H1 (cell line): ENCODE measurements around the gene SHROOM3. TPM values are rescaled to one million over a fixed set of nuclear protein-coding genes. Genes with fewer than 3 reads are reported as not detected.

Experiments
- CTCF ChIA-PET: fragments of 300-600 bp; sonication (Branson Sonifier 250); formaldehyde crosslinking; loops from one replicate; lab custom pipeline; 2021; ENCODE audit not compliant: partially characterized antibody; lab: Charles Lee
- POLR2A ChIA-PET: fragments of 300-600 bp; sonication (Branson Sonifier 250); formaldehyde crosslinking; loops from one replicate; lab custom pipeline; 2021; ENCODE audit warnings: inconsistent platforms; ENCODE audit not compliant: partially characterized antibody; lab: Charles Lee
- DNase-seq, 2 experiments: peaks; one replicate each; pipeline versions ENCODE4 v3.0.0 to v3.0.0-alpha.2; 2010 to 2022; ENCODE audit warnings: low spot score in 2 of 2, low read depth in 1 of 2, mixed read lengths in 1 of 2
- FAIRE-seq: peaks from 2 replicates; lab custom pipeline; 2011; peaks lifted over from hg19 to GRCh38; lab: Jason Lieb, UNC
- H2AFZ ChIP-seq: 2 replicates; pipeline ENCODE4 v1.8.1; 2012; ENCODE audit warnings: low read length, inconsistent platforms
- H2AK5ac ChIP-seq: 2 replicates; pipeline ENCODE4 v1.6.1; 2013; ENCODE audit warnings: low read depth, low read length
- H2BK120ac ChIP-seq: replicated peaks from 2 replicates; pipeline ENCODE3; 2013; ENCODE audit warnings: low read depth, low read length, inconsistent platforms
- H2BK12ac ChIP-seq: 2 replicates; pipeline ENCODE4 v1.6.1; 2013; ENCODE audit warnings: low read depth, low read length
- H2BK15ac ChIP-seq: 2 replicates; pipeline ENCODE4 v1.6.1; 2013; ENCODE audit warnings: low read length
- H2BK20ac ChIP-seq: 2 replicates; pipeline ENCODE4 v1.6.1; 2013; ENCODE audit warnings: low read length
- H2BK5ac ChIP-seq: 2 replicates; pipeline ENCODE4 v1.6.1; 2013; ENCODE audit warnings: low read depth, low read length
- H3K14ac ChIP-seq: 2 replicates; pipeline ENCODE4 v1.6.1; 2013; ENCODE audit warnings: inconsistent platforms; ENCODE audit not compliant: insufficient read length
- H3K18ac ChIP-seq: 2 replicates; pipeline ENCODE4 v1.6.1; 2013; ENCODE audit warnings: low read length; ENCODE audit errors: extremely low read depth
- H3K23ac ChIP-seq: 2 replicates; pipeline ENCODE4 v1.6.1; 2013; ENCODE audit warnings: inconsistent platforms; ENCODE audit not compliant: insufficient read length
- H3K23me2 ChIP-seq: 2 replicates; pipeline ENCODE4 v1.6.1; 2013; ENCODE audit warnings: low read depth, low read length
- H3K27ac ChIP-seq: 2 replicates; pipeline ENCODE4 v1.6.1; 2011; ENCODE audit warnings: low read depth, low read length, inconsistent platforms
- H3K27me3 ChIP-seq, 4 experiments: replicated peaks in 1 of 4; 1 replicate in 1 of 4; 2 replicates in 3 of 4; pipeline versions ENCODE4 v1.6.1 to v1.8.1; 2011 to 2013; ENCODE audit warnings: low read length in 3 of 4, mild to moderate bottlenecking in 3 of 4, inconsistent platforms in 2 of 4, mixed read lengths in 2 of 4, moderate library complexity in 1 of 4; ENCODE audit not compliant: control insufficient read depth in 3 of 4, insufficient read depth in 3 of 4; ENCODE audit errors: extremely low read depth in 1 of 4
- H3K36me3 ChIP-seq, 4 experiments: 2 replicates each; pipeline versions ENCODE4 v1.6.1 to v1.8.1; 2011 to 2013; ENCODE audit warnings: mild to moderate bottlenecking in 4 of 4, low read length in 3 of 4, moderate library complexity in 2 of 4, control low read depth in 1 of 4, inconsistent platforms in 1 of 4; ENCODE audit not compliant: insufficient read depth in 4 of 4, control insufficient read depth in 2 of 4
- H3K4ac ChIP-seq: replicated peaks from 2 replicates; pipeline ENCODE3; 2013; ENCODE audit warnings: low read length, low read depth, mixed read lengths, inconsistent platforms; ENCODE audit not compliant: insufficient read length
- H3K4me1 ChIP-seq, 4 experiments: replicated peaks in 1 of 4; 1 replicate in 1 of 4; 2 replicates in 3 of 4; pipeline versions ENCODE4 v1.6.1 to v1.8.1; 2011 to 2013; ENCODE audit warnings: low read length in 3 of 4, inconsistent platforms in 2 of 4, mixed read lengths in 1 of 4; ENCODE audit not compliant: insufficient read depth in 4 of 4, control insufficient read depth in 3 of 4
- H3K4me2 ChIP-seq, 2 experiments: 2 replicates each; pipeline versions ENCODE4 v1.6.1 to v1.8.1; 2011 to 2013; ENCODE audit warnings: low read depth in 2 of 2, low read length in 2 of 2, control low read depth in 1 of 2, inconsistent platforms in 1 of 2, mild to moderate bottlenecking in 1 of 2; ENCODE audit not compliant: insufficient read depth in 1 of 2
- H3K4me3 ChIP-seq, 4 experiments: fragments of 200-600, 300-600 bp in 1 of 4; sonication (generic), shearing (Covaris generic), sonication (Bioruptor Twin) in 1 of 4; 2 replicates each; pipeline versions ENCODE4 v1.5.1 to v1.8.1; 2011 to 2016; ENCODE audit warnings: low read length in 4 of 4, low read depth in 3 of 4, control low read depth in 2 of 4, inconsistent platforms in 2 of 4, mild to moderate bottlenecking in 2 of 4, mixed read lengths in 1 of 4, moderate library complexity in 1 of 4; ENCODE audit not compliant: insufficient read depth in 2 of 4; ENCODE audit errors: extremely low read depth in 1 of 4
- H3K56ac ChIP-seq: replicated peaks from 2 replicates; pipeline ENCODE3; 2013; ENCODE audit warnings: low read depth, mild to moderate bottlenecking, mixed read lengths, low read length, inconsistent platforms; ENCODE audit not compliant: insufficient read length
- H3K79me1 ChIP-seq: 2 replicates; pipeline ENCODE4 v1.6.1; 2013; ENCODE audit warnings: low read depth, low read length, control low read depth
- H3K79me2 ChIP-seq, 2 experiments: 2 replicates each; pipeline versions ENCODE4 v1.6.1 to v1.8.1; 2012 to 2013; ENCODE audit warnings: low read length in 2 of 2, mild to moderate bottlenecking in 2 of 2, inconsistent platforms in 1 of 2; ENCODE audit not compliant: insufficient read depth in 2 of 2, control insufficient read depth in 1 of 2
- H3K9ac ChIP-seq, 4 experiments: replicated peaks in 1 of 4; 1 replicate in 1 of 4; 2 replicates in 3 of 4; pipeline versions ENCODE4 v1.6.1 to v1.8.1; 2011 to 2013; ENCODE audit warnings: low read depth in 3 of 4, low read length in 3 of 4, control low read depth in 2 of 4, mild to moderate bottlenecking in 2 of 4, moderate library complexity in 2 of 4, inconsistent platforms in 1 of 4; ENCODE audit errors: extremely low read depth in 1 of 4
- H3K9me3 ChIP-seq, 2 experiments: 2 replicates each; pipeline versions ENCODE4 v1.6.1 to v1.8.1; 2012 to 2013; ENCODE audit warnings: mild to moderate bottlenecking in 2 of 2, moderate library complexity in 2 of 2, control low read depth in 1 of 2, inconsistent platforms in 1 of 2, low read depth in 1 of 2, low read length in 1 of 2, mixed read lengths in 1 of 2; ENCODE audit not compliant: insufficient read depth in 2 of 2
- H4K20me1 ChIP-seq, 2 experiments: replicated peaks in 1 of 2; 2 replicates each; pipeline versions ENCODE3 to v1.8.1; 2011 to 2013; ENCODE audit warnings: inconsistent platforms in 2 of 2, low read length in 2 of 2, mild to moderate bottlenecking in 1 of 2; ENCODE audit not compliant: insufficient read depth in 2 of 2, control insufficient read depth in 1 of 2
- H4K5ac ChIP-seq: 2 replicates; pipeline ENCODE4 v1.6.1; 2013; ENCODE audit warnings: low read length, low read depth, mixed read lengths, inconsistent platforms; ENCODE audit not compliant: insufficient read length
- H4K8ac ChIP-seq: 2 replicates; pipeline ENCODE4 v1.8.0; 2013; ENCODE audit warnings: mild to moderate bottlenecking, moderate library complexity, low read length, inconsistent platforms; ENCODE audit not compliant: insufficient read depth; ENCODE audit errors: extremely low read depth
- H4K91ac ChIP-seq: replicated peaks from 2 replicates; pipeline ENCODE3; 2013; ENCODE audit warnings: low read length, mixed read lengths, inconsistent platforms; ENCODE audit not compliant: insufficient read length
- ASH2L ChIP-seq: fragments of 200-600, 300-600 bp; sonication (generic); IDR thresholded peaks from one replicate; pipeline ENCODE4 v1.7.1; 2017; ENCODE audit warnings: low read length
- BACH1 ChIP-seq: IDR thresholded peaks from 2 replicates; pipeline ENCODE4 v1.6.1; 2012; ENCODE audit warnings: low read length, improper control_type of control experiment
- CREB1 ChIP-seq: IDR thresholded peaks from 2 replicates; pipeline ENCODE4 v1.6.1; 2012; ENCODE audit warnings: inconsistent platforms
- CTBP2 ChIP-seq: IDR thresholded peaks from 2 replicates; pipeline ENCODE4 v1.7.0; 2011; ENCODE audit warnings: borderline replicate concordance, mild to moderate bottlenecking, moderate library complexity, mixed read lengths, low read length; ENCODE audit not compliant: insufficient read depth, insufficient read length
- KDM5A ChIP-seq: fragments of 200-600 bp; IDR thresholded peaks from 2 replicates; pipeline ENCODE4 v1.7.1; 2012; ENCODE audit warnings: mild to moderate bottlenecking, low read length, inconsistent platforms, mixed read lengths
- MAFK ChIP-seq: IDR thresholded peaks from 2 replicates; pipeline ENCODE4 v1.6.1; 2012; ENCODE audit warnings: low read depth, mild to moderate bottlenecking, improper control_type of control experiment, low read length
- NANOG ChIP-seq: IDR thresholded peaks from 2 replicates; pipeline ENCODE4 v1.6.1; 2011; ENCODE audit warnings: low read length, low read depth, mild to moderate bottlenecking, inconsistent platforms; ENCODE audit not compliant: insufficient read depth, poor library complexity, severe bottlenecking
- POLR2A ChIP-seq, 2 experiments: IDR thresholded peaks; 1 replicate in 1 of 2; 2 replicates in 1 of 2; pipeline ENCODE4 v1.6.1; 2011; ENCODE audit warnings: low read depth in 2 of 2, low read length in 2 of 2, mild to moderate bottlenecking in 2 of 2; ENCODE audit errors: control extremely low read depth in 1 of 2
- POLR2AphosphoS5 ChIP-seq: IDR thresholded peaks from 2 replicates; pipeline ENCODE4 v1.6.1; 2011; ENCODE audit warnings: low read depth, low read length
- POU5F1 ChIP-seq: IDR thresholded peaks from 2 replicates; pipeline ENCODE4 v1.6.1; 2011; ENCODE audit warnings: low read depth, mild to moderate bottlenecking, low read length, moderate library complexity
- SIRT6 ChIP-seq: IDR thresholded peaks from one replicate; pipeline ENCODE4 v1.7.1; 2012; ENCODE audit warnings: low read length, inconsistent platforms
- SP1 ChIP-seq: IDR thresholded peaks from 2 replicates; pipeline ENCODE4 v1.6.1; 2011; ENCODE audit warnings: low read depth, low read length
- TAF7 ChIP-seq: optimal IDR thresholded peaks from 2 replicates; pipeline ENCODE3; 2011; ENCODE audit warnings: low read depth, mild to moderate bottlenecking, inconsistent platforms, low read length, moderate library complexity, borderline replicate concordance
- WGBS, 2 experiments: shearing (Covaris generic) in 1 of 2; methylation state at CpG; one replicate each; pipeline versions ENCODE4 v1.1.6 to v1.1.7; 2013 to 2015; ENCODE audit warnings: low lambda C conversion rate in 2 of 2, mixed read lengths in 2 of 2, inconsistent platforms in 1 of 2, low coverage in 1 of 2, missing lambda C conversion rate in 1 of 2; ENCODE audit not compliant: insufficient replicate concordance in 2 of 2, insufficient coverage in 1 of 2, insufficient read length in 1 of 2; ENCODE audit errors: extremely low coverage in 1 of 2, missing lambda C conversion rate in 1 of 2; 5-methylcytosine and 5-hydroxymethylcytosine counted together
- polyA plus RNA-seq, 7 experiments: library from polyadenylated mRNA; depleted of rRNA in 3 of 7; stranded (reverse) in 5 of 7; unstranded in 2 of 7; fragments of >200 nt in 5 of 7; fragments of 200-250 nt in 2 of 7; gene quantifications; 1 replicate in 5 of 7; 2 replicates in 1 of 7; 4 replicates in 1 of 7; pipeline versions ENCODE4 v1.2.1 to v1.2.3, GENCODE V29; 2011 to 2013; ENCODE audit warnings: missing spikeins in 2 of 7, mixed read lengths in 2 of 7
- total RNA-seq: library from RNA; stranded (reverse); fragmentation: NEBNext Ultra II Directional; extraction: Animal tissue kit (Norgen Biotek cat#: 25700); gene quantifications from 2 replicates; pipeline ENCODE4 v1.2.1, GENCODE V29; 2021
- TF ChIP-seq, protein P1 (sequence below): IDR thresholded peaks from 2 replicates; pipeline ENCODE4 v1.6.1; 2012; ENCODE audit warnings: inconsistent platforms
- TF ChIP-seq, protein P2 (sequence below): IDR thresholded peaks from 2 replicates; pipeline ENCODE4 v1.6.1; 2011; ENCODE audit warnings: low read depth, mild to moderate bottlenecking, low read length; ENCODE audit not compliant: insufficient read depth

Gene SHROOM3
- total and polyA plus RNA-seq, 2 of the 8 experiments (the other 6 are each of a cell fraction or from before 2014, with no cell fraction given), result 15.8 to 34.0 TPM

DNA sequence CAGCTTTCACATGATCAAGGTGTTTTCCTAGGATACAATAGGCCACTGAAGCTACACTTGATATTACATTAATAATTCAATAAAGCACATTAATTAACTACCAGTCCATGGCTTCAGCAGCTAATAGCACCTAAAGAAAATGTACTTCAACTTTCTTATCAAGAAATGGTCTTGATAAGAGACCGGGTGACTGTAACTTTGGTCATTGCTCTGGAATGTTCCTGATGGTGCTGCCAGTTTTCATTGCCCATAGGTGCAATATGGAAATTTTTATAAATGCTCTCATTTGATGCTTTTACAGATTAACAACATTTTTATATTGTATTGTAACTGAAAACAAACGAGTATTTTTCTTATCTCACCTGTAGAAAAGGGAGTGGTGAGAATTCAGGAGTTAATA is 165.4 kb downstream of the SHROOM3 start:
- Histone ChIP-seq H2AK5ac (no peak overlapping the region), H3K56ac (no peak overlapping the region), H4K91ac (no peak overlapping the region), H3K79me2 (no peaks in the 10 kb centered on the region), H3K23ac (no peak overlapping the region), H3K9ac (no peak overlapping the region), H3K4me2 (no peak overlapping the region), H3K9me3 (no peaks in the 10 kb centered on the region), H3K4me3 (no peak overlapping the region), H3K27me3 (no peaks in the 10 kb centered on the region), H4K5ac (no peak overlapping the region), H4K8ac (no peak overlapping the region), H2BK20ac (no peak overlapping the region), H3K79me1 (no peaks in the 10 kb centered on the region), H3K36me3 (no peaks in the 10 kb centered on the region), H3K18ac (no peak overlapping the region), H2BK5ac (no peak overlapping the region), H2BK12ac (no peak overlapping the region), H3K4ac (no peak overlapping the region), H3K14ac (no peak overlapping the region), H3K27ac (no peak overlapping the region), H4K20me1 (no peaks in the 10 kb centered on the region), H2BK15ac (no peak overlapping the region), H2BK120ac (no peak overlapping the region), H3K23me2 (no peaks in the 10 kb centered on the region; the same call in 1 of the 2 replicates), H3K4me1 (peaks cover 0 to 6% (median under 1%) of the 10 kb centered on the region in 4 experiments; a peak in 2 of 7 replicates), H2AFZ (no peak overlapping the region)
- no peak for DNase-seq
- ChIA-PET CTCF (interaction anchor here (0.7 to 1.0 kb wide), 2 partner anchors 10 to 35 kb away, joined by 3 read pairs; no protein-coding TSS in a partner anchor), POLR2A (interaction anchor here (0.8 kb wide), 1 partner anchor 11 kb away, joined by 3 read pairs; no protein-coding TSS in a partner anchor)
- WGBS, 2 experiments, result 81% methylated on average over 2 of the region's 2 CpGs; no CpG with 5 or more reads in 1 of the 2 experiments
- FAIRE-seq, result no peak
- TF ChIP-seq SIRT6, result no peak
- no peak for TF ChIP-seq POLR2A (IDR thresholded peaks at IDR 0.05; ENCODE audit: control extremely low read depth in 1 of 2, low read depth in 2 of 2, low read length in 2 of 2)
- no peak for TF ChIP-seq CREB1
- no peak for TF ChIP-seq POU5F1
- TF ChIP-seq, protein P1, sequence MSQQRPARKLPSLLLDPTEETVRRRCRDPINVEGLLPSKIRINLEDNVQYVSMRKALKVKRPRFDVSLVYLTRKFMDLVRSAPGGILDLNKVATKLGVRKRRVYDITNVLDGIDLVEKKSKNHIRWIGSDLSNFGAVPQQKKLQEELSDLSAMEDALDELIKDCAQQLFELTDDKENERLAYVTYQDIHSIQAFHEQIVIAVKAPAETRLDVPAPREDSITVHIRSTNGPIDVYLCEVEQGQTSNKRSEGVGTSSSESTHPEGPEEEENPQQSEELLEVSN, result no peak
- no peak for TF ChIP-seq TAF7
- TF ChIP-seq, protein P2, sequence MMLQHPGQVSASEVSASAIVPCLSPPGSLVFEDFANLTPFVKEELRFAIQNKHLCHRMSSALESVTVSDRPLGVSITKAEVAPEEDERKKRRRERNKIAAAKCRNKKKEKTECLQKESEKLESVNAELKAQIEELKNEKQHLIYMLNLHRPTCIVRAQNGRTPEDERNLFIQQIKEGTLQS, result no peak
- TF ChIP-seq CTBP2, result no peak
- TF ChIP-seq BACH1, result no peak
- TF ChIP-seq SP1, result no peak
- no peak for TF ChIP-seq POLR2AphosphoS5
- no peak for TF ChIP-seq NANOG
- no peak for TF ChIP-seq MAFK
- no peak for TF ChIP-seq ASH2L
- no peak for TF ChIP-seq KDM5A
